Neural crest cell (in vitro differentiated cells): ENCODE results near the gene FARP2. TPM values are rescaled to one million over a fixed set of nuclear protein-coding genes. Genes with fewer than 3 reads are reported as not detected.
"Not testable (repeated sequence)": the region's sequence is repeated elsewhere in the genome, so short reads cannot be mapped to it uniquely, and the experiment has no call there.

ENCODE experiments used
- DNase-seq: peaks from one replicate; pipeline ENCODE4 v3.0.0; 2021; ENCODE audit warnings: low read depth, mixed read lengths, low spot score
- H3K27ac Mint-ChIP-seq: one replicate; pipeline ENCODE4 v1.8.0; 2021; ENCODE audit warnings: mild to moderate bottlenecking, mixed read lengths; ENCODE audit not compliant: unreplicated experiment
- H3K27me3 Mint-ChIP-seq: 2 replicates; pipeline ENCODE4 v1.8.0; 2021; ENCODE audit warnings: low read depth, mild to moderate bottlenecking, mixed read lengths
- H3K36me3 Mint-ChIP-seq: 2 replicates; pipeline ENCODE4 v1.8.0; 2021; ENCODE audit warnings: low read depth, mild to moderate bottlenecking, mixed read lengths
- H3K4me1 Mint-ChIP-seq: 2 replicates; pipeline ENCODE4 v1.8.0; 2021; ENCODE audit warnings: mixed read lengths
- H3K4me3 Mint-ChIP-seq: one replicate; pipeline ENCODE4 v1.8.0; 2021; ENCODE audit warnings: mild to moderate bottlenecking, mixed read lengths
- H3K9me3 Mint-ChIP-seq: 2 replicates; pipeline ENCODE4 v1.8.0; 2021; ENCODE audit warnings: mixed read lengths
- total RNA-seq: library from RNA; stranded (reverse); gene quantifications from 2 replicates; pipeline ENCODE4 v1.2.1, GENCODE V29; 2021
- TF ChIP-seq, protein P1 (sequence below): fragments of 200-600 bp; sonication (generic); conservative IDR thresholded peaks from 2 replicates; pipeline ENCODE4 v1.5.0; 2021; ENCODE audit warnings: antibody characterized with exemption, mild to moderate bottlenecking

The FARP2 gene
- total RNA-seq, 1 donor from 2014 or later = 36.1 TPM

DNA sequence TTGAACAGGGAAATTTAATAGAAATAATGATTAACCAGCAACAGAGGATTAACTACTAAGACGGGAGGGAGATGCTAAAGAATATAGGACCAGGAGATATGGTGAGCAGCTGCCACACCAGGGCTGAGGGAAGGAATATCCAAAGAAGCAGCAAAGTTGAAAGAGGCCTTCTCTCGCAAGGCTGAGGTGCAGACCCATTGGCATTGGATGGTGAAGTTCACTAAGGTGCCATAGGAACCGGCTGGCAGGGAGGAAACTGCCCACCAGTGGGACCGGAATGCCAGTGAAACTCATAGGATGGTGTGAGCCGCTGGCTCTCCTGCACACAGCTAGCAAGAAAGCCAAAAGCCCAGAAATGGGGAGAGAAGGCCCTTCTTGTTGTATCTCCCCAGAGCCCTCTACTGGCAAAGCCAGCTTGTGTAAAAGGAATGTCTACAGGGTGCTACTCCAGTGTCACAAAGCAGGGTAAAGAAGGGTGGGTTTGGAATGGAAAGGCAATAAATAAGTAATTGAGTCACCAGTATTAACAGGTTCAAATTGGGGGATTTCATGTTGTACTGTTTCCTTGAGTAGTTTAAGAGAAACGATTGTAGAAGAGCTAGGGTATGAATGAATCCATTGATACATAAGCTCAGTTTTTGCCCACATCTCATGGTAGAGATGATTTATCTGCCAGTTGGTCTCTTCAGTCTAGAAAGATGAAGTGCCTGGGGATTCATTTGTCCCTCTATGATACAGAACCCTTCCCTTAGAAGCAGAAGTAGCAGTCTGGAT is 36.0 kb downstream of the FARP2 start:
- peaks cover 17% of the 10 kb centered on the region for H3K4me1 Mint-ChIP-seq
- DNase-seq = no peak
- H3K36me3 Mint-ChIP-seq = peaks cover 13% of the 10 kb centered on the region
- no peak overlapping the region for H3K4me3 Mint-ChIP-seq
- TF ChIP-seq, protein P1, sequence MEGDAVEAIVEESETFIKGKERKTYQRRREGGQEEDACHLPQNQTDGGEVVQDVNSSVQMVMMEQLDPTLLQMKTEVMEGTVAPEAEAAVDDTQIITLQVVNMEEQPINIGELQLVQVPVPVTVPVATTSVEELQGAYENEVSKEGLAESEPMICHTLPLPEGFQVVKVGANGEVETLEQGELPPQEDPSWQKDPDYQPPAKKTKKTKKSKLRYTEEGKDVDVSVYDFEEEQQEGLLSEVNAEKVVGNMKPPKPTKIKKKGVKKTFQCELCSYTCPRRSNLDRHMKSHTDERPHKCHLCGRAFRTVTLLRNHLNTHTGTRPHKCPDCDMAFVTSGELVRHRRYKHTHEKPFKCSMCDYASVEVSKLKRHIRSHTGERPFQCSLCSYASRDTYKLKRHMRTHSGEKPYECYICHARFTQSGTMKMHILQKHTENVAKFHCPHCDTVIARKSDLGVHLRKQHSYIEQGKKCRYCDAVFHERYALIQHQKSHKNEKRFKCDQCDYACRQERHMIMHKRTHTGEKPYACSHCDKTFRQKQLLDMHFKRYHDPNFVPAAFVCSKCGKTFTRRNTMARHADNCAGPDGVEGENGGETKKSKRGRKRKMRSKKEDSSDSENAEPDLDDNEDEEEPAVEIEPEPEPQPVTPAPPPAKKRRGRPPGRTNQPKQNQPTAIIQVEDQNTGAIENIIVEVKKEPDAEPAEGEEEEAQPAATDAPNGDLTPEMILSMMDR = peak; percentile 49
- H3K9me3 Mint-ChIP-seq = no peaks in the 10 kb centered on the region
- no peaks in the 10 kb centered on the region for H3K27me3 Mint-ChIP-seq
- no peak overlapping the region for H3K27ac Mint-ChIP-seq

DNA sequence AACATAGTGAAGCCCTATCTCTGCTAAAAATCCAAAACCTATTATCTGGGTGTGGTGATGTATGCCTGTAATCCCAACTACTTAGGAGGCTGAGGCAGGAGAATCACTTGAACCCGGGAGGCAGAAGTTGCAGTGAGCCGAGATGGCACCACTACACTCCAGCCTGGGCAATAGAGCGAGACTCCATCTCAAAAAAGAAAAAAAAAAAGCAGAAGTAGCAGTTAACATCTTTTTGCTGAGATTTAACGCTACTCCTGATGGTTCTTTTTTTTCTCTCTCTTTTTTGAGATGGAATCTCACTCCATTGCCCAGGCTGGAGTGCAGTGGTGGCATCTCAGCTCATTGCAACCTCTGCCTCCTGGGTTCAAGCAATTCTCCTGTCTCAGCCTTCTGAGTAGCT is 36.7 kb downstream of the FARP2 start:
- peaks cover 13% of the 10 kb centered on the region for H3K36me3 Mint-ChIP-seq
- H3K27ac Mint-ChIP-seq, H3K9me3 Mint-ChIP-seq, H3K4me3 Mint-ChIP-seq, H3K27me3 Mint-ChIP-seq, DNase-seq: not testable (repeated sequence)
- peaks cover 17% of the 10 kb centered on the region for H3K4me1 Mint-ChIP-seq

DNA sequence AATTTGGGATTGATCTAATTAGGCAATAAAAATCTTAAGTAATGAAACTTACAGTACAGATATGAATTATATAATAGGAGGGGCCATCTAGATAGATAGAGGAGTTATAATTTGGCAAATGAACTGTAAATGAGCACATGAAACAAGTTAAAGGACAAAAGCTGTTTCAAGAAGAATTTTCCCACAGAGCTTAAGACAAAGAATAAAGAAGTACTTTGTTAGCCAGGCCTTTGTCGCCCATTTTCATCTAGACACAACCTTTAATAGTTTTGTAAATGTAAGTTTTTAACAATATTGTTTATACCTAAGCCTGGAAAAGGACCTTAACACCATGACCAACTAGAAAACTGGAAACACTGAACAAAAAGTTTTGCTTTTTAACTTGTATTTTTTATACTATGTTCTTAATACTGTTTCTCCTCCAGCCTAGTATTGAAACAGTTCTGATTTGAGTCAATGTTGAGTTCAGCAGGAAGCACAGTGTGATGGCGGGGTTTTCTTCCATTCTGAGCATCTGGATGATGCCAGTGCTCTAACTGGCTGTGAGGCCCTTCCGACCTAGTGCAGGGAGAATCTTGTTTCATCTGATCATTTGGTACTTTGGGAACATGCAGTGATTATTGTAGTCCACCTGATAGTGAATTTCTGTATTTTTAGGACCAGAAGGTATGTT is 37.6 kb downstream of the FARP2 start:
- H3K27ac Mint-ChIP-seq = peak overlapping the region; percentile 21
- no peaks in the 10 kb centered on the region for H3K27me3 Mint-ChIP-seq
- TF ChIP-seq, protein P1 = no peak
- peaks cover 17% of the 10 kb centered on the region for H3K4me1 Mint-ChIP-seq
- H3K4me3 Mint-ChIP-seq = no peak overlapping the region
- no peaks in the 10 kb centered on the region for H3K9me3 Mint-ChIP-seq
- DNase-seq = no peak
- H3K36me3 Mint-ChIP-seq = peaks cover 13% of the 10 kb centered on the region

DNA sequence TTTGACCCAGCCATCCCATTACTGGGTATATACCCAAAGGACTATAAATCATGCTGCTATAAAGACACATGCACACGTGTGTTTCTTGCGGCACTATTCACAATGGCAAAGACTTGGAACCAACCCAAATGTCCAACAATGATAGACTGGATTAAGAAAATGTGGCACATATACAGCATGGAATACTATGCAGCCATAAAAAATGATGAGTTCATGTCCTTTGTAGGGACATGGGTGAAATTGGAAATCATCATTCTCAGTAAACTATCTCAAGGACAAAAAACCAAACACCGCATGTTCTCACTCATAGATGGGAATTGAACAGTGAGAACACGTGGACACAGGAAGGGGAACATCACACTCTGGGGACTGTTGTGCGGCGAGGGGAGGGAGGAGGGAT is 40.7 kb downstream of the FARP2 start:
- H3K9me3 Mint-ChIP-seq, H3K4me3 Mint-ChIP-seq, DNase-seq, H3K27me3 Mint-ChIP-seq, H3K27ac Mint-ChIP-seq, H3K36me3 Mint-ChIP-seq: not testable (repeated sequence)
- peaks cover 14% of the 10 kb centered on the region for H3K4me1 Mint-ChIP-seq

DNA sequence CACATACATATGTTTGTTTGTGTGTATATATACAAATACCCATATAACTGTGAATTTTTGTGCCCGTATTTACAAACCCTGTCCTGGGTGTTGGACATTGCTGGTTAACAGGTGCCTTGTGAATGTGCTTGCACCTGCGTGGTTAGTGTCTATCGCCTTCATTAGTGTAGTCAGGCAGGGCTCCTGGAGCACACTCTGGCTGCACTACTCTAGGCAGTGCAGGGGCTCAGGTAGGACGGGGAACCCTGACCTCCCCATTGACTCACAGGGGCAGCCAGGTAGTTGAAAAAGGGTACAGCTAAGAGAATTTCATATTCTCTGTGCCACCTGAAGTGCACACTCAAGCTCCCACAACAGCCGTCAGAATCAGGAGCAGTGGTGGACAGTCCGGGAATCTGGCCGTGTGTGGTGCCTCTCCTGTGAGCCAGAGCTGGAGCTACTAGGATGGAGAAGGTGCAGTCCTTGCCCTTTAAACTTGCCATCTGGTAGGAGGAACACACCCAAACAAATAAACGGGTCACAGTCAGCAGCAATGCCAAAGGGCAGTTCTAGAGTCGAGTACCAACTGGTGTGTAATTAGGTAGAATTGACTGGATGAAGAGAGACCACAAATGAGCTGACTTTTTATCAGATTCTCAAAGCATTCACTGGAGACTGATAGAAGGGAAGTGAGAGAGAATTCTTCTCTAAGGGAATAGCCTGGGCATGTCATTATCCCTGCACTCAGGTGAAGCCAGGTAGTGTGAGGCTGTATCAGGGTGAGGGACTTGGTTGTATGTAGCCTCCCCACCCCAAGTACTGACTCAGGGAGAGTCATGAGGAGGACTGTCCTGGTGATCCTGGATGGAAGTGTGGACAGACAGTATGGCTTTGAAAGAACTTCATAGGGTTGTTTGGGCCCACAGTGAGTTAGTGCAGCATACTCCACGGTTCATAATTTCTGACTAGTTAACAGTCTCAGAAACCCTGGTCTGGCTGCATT is 44.1 kb downstream of the FARP2 start:
- Mint-ChIP-seq H3K36me3 (peaks cover 5% of the 10 kb centered on the region), H3K4me3 (no peak overlapping the region), H3K4me1 (no peaks in the 10 kb centered on the region), H3K27me3 (no peaks in the 10 kb centered on the region), H3K9me3 (no peaks in the 10 kb centered on the region), H3K27ac (no peak overlapping the region)
- TF ChIP-seq, protein P1 = no peak
- no peak for DNase-seq

DNA sequence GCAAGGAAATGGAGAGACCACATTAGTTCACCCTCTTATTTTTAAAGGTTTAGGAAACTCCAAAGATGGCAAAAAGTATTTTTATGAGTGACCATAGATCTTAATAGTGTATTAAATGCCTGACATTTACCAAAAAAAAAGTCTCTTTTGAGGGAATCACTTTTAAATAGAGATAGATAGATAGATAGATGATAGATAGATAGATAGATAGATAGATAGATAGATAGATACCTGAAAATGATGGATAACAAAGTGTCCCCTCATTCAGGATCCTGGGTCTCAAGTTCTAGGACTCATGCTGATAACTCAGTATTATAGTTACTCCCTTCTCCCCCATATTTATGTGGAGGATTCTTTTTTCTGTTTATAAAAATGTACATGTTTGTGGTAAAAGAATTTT is 52.8 kb downstream of the FARP2 start:
- Mint-ChIP-seq H3K36me3 (no peaks in the 10 kb centered on the region), H3K9me3 (no peaks in the 10 kb centered on the region), H3K27ac (no peak overlapping the region), H3K27me3 (no peaks in the 10 kb centered on the region), H3K4me1 (peaks cover 11% of the 10 kb centered on the region), H3K4me3 (no peak overlapping the region)
- TF ChIP-seq, protein P1 = no peak
- DNase-seq = no peak
